Hematopoietic multipotent progenitor cell treated with erythropoietin and hydrocortisone succinate and interleukin-3 and kit ligand, for 4 days (in vitro differentiated cells): ENCODE data around the gene CNTN1.

ENCODE experiments used
- DNase-seq: peaks from one replicate; pipeline ENCODE4 v3.0.0-alpha.2; 2015

The CNTN1 gene

GRCh38 chr12:40775661-40776060 is 83.4 kb downstream of the CNTN1 start:
- DNase-seq, result no peak

GRCh38 chr12:40784102-40784501 is 91.9 kb downstream of the CNTN1 start:
- DNase-seq, result no peak

GRCh38 chr12:40788276-40788675 is 96.0 kb downstream of the CNTN1 start:
- DNase-seq, result no peak

- DNase-seq, result no peak
Measured at GRCh38 chr12:40792792-40793386, 100.7 kb downstream of the CNTN1 start.

GRCh38 chr12:40793471-40793870 is 101.2 kb downstream of the CNTN1 start:
- no peak for DNase-seq

- DNase-seq, result no peak
Measured at GRCh38 chr12:40794087-40794486, 101.8 kb downstream of the CNTN1 start.

GRCh38 chr12:40801082-40801481 is 108.8 kb downstream of the CNTN1 start:
- no peak for DNase-seq

GRCh38 chr12:40801861-40802260 is 109.6 kb downstream of the CNTN1 start:
- DNase-seq, result no peak

- no peak for DNase-seq
Measured at GRCh38 chr12:40802656-40803055, 110.4 kb downstream of the CNTN1 start.

GRCh38 chr12:40819436-40820108 is 127.3 kb downstream of the CNTN1 start:
- no peak for DNase-seq

GRCh38 chr12:40820794-40821484 is 128.7 kb downstream of the CNTN1 start:
- DNase-seq, result no peak

- no peak for DNase-seq
Measured at GRCh38 chr12:40825156-40825555, 132.9 kb downstream of the CNTN1 start.

- DNase-seq, result no peak
Measured at GRCh38 chr12:40827683-40828592, 135.7 kb downstream of the CNTN1 start.

GRCh38 chr12:40828593-40828990 is 136.4 kb downstream of the CNTN1 start:
- no peak for DNase-seq

- no peak for DNase-seq
Measured at GRCh38 chr12:40829738-40830144, 137.5 kb downstream of the CNTN1 start.

GRCh38 chr12:40831916-40832315 is 139.7 kb downstream of the CNTN1 start:
- no peak for DNase-seq

- no peak for DNase-seq
Measured at GRCh38 chr12:40832668-40833067, 140.4 kb downstream of the CNTN1 start.

GRCh38 chr12:40833818-40834217 is 141.6 kb downstream of the CNTN1 start:
- DNase-seq, result no peak

GRCh38 chr12:40834321-40834720 is 142.1 kb downstream of the CNTN1 start:
- no peak for DNase-seq

GRCh38 chr12:40837891-40838429 is 145.7 kb downstream of the CNTN1 start:
- DNase-seq, result no peak

- no peak for DNase-seq
Measured at GRCh38 chr12:40843495-40843894, 151.3 kb downstream of the CNTN1 start.

- no peak for DNase-seq
Measured at GRCh38 chr12:40853221-40853620, 161.0 kb downstream of the CNTN1 start.

GRCh38 chr12:40854604-40855003 is 162.4 kb downstream of the CNTN1 start:
- DNase-seq, result no peak
